ENCODE results near the gene RAI1.

The RAI1 gene

DNA sequence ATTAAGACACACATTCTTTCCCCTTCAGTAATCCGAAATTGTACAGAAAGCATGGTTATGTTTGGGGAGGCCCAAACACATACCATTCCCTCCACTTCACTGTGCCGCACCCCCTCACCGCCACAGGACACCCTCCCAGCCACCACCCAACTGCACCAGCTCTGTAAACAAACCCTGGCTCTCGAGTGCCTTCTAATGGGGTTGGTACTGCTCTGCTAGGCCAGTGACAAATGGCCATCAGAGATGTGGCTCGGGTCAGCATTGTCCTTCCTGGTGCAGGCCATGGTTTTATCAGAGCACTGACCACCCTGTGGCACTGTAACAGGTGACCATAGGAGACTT, 179.5 kb downstream of the RAI1 start:
- Histone ChIP-seq H3K4me3 (ENCODE audit: low read depth, low read length) (no peak overlapping the region), H3K9me3 (ENCODE audit: control insufficient read depth, insufficient read depth, low read depth, low read length) (no peaks in the 10 kb centered on the region), H3K27ac (ENCODE audit: extremely low read depth, low read depth, low read length) (no peak overlapping the region), H3K4me1 (ENCODE audit: control insufficient read depth, insufficient read depth, low read length) (no peaks in the 10 kb centered on the region; the same call in 1 of the 2 replicates), H3K36me3 (ENCODE audit: control insufficient read depth in 2 of 2, insufficient read depth in 1 of 2, low read length in 2 of 2) (peaks cover 0 to 4% of the 10 kb centered on the region in 2 experiments; a peak in 2 of 3 replicates)
- ChIA-PET CTCF (interaction anchor here (0.5 to 5.1 kb wide), 23 partner anchors 8 to 1993 kb away, joined by 3 to 40 read pairs (median 5); partner anchors contain the start of genes RAI1 and SREBF1), POLR2A (interaction anchor here (0.6 to 1.0 kb wide), 3 partner anchors 25 to 179 kb away, joined by 3 to 4 read pairs (median 3); no protein-coding TSS in a partner anchor)
- TF ChIP-seq ZNF677 (tag by site-specific recombination; IDR thresholded peaks at IDR 0.05): no peak
- TF ChIP-seq ZSCAN23 (tag by site-specific recombination; IDR thresholded peaks at IDR 0.05): no peak
- peak; percentile 55 for TF ChIP-seq KLF1 (tag by site-specific recombination; IDR thresholded peaks at IDR 0.05)
- TF ChIP-seq ZNF341 (tag by site-specific recombination; IDR thresholded peaks at IDR 0.05; ENCODE audit: low read depth): 0 out of 2 replicates have a peak, but pooled peaks have one; percentile 16
- no peak for TF ChIP-seq ZNF221 (tag by site-specific recombination; IDR thresholded peaks at IDR 0.05; ENCODE audit: borderline replicate concordance)
- TF ChIP-seq, protein P1, sequence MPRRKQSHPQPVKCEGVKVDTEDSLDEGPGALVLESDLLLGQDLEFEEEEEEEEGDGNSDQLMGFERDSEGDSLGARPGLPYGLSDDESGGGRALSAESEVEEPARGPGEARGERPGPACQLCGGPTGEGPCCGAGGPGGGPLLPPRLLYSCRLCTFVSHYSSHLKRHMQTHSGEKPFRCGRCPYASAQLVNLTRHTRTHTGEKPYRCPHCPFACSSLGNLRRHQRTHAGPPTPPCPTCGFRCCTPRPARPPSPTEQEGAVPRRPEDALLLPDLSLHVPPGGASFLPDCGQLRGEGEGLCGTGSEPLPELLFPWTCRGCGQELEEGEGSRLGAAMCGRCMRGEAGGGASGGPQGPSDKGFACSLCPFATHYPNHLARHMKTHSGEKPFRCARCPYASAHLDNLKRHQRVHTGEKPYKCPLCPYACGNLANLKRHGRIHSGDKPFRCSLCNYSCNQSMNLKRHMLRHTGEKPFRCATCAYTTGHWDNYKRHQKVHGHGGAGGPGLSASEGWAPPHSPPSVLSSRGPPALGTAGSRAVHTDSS (tag by site-specific recombination; IDR thresholded peaks at IDR 0.05): no peak

Data from HEK293 (cell line).